Measurements from ENCODE around the gene WDFY4.

DNA sequence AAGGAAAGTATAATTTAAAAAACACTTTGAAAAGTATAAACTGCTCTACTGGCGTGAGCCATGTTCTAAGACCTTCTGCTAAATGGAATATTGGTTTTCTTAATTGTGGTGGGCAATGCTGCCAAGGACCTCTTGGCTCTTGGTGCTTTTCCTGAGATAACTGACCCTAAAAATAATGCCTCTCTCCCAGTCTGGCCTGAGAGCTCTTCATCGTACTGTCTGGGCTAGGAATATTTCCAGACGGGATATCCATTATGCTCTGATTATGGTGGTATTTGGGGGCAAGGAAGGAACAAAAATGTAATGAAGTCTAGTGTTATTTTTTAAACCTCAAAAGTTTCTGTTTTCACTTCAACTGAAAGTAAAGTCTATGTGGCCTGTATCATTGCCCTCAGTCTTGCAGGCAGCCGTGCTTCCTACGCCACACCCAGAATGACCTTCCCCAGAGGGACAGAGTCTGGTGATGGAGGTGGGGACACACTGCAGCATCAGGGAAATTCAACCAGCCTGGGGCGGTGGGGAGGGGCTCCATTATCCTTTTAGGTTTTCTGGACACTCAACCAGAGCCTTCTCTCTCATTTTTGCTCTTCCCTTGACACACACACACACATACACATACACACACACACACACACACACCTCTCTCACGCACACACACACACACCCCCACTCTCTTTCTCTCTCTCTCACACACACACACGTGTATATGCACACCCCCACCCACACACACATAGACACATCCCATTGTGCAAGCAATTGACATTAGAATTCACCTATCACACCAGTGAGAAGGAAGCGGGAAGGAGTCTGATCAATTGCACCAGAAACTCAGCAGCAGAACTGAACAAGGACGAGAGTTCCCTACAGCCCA, 155.4 kb downstream of the WDFY4 start:
- TF ChIP-seq FOXM1 (IDR thresholded peaks at IDR 0.05; ENCODE audit: borderline replicate concordance, low read depth) (no peak), RAD21 (IDR thresholded peaks at IDR 0.05; ENCODE audit: low read depth) (no peak), EGR1 (IDR thresholded peaks at IDR 0.05) (no peak), CEBPB (IDR thresholded peaks at IDR 0.05) (no peak), EP300 (IDR thresholded peaks at IDR 0.05; ENCODE audit: borderline replicate concordance) (no peak), TAF1 (IDR thresholded peaks at IDR 0.05; ENCODE audit: low read depth) (no peak)
- TF ChIP-seq, protein P1, sequence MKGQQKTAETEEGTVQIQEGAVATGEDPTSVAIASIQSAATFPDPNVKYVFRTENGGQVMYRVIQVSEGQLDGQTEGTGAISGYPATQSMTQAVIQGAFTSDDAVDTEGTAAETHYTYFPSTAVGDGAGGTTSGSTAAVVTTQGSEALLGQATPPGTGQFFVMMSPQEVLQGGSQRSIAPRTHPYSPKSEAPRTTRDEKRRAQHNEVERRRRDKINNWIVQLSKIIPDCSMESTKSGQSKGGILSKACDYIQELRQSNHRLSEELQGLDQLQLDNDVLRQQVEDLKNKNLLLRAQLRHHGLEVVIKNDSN (IDR thresholded peaks at IDR 0.05): no peak
- TF ChIP-seq, protein P2, sequence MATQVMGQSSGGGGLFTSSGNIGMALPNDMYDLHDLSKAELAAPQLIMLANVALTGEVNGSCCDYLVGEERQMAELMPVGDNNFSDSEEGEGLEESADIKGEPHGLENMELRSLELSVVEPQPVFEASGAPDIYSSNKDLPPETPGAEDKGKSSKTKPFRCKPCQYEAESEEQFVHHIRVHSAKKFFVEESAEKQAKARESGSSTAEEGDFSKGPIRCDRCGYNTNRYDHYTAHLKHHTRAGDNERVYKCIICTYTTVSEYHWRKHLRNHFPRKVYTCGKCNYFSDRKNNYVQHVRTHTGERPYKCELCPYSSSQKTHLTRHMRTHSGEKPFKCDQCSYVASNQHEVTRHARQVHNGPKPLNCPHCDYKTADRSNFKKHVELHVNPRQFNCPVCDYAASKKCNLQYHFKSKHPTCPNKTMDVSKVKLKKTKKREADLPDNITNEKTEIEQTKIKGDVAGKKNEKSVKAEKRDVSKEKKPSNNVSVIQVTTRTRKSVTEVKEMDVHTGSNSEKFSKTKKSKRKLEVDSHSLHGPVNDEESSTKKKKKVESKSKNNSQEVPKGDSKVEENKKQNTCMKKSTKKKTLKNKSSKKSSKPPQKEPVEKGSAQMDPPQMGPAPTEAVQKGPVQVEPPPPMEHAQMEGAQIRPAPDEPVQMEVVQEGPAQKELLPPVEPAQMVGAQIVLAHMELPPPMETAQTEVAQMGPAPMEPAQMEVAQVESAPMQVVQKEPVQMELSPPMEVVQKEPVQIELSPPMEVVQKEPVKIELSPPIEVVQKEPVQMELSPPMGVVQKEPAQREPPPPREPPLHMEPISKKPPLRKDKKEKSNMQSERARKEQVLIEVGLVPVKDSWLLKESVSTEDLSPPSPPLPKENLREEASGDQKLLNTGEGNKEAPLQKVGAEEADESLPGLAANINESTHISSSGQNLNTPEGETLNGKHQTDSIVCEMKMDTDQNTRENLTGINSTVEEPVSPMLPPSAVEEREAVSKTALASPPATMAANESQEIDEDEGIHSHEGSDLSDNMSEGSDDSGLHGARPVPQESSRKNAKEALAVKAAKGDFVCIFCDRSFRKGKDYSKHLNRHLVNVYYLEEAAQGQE (IDR thresholded peaks at IDR 0.05; ENCODE audit: low read depth): no peak
- TF ChIP-seq, protein P3, sequence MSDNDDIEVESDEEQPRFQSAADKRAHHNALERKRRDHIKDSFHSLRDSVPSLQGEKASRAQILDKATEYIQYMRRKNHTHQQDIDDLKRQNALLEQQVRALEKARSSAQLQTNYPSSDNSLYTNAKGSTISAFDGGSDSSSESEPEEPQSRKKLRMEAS (IDR thresholded peaks at IDR 0.05): no peak

Measured in Ishikawa (cell line).